CD4-positive, alpha-beta T cell treated with Interleukin-1 beta for 1 hour (primary cell): ENCODE measurements around the gene LAPTM5.

Experiments
- DNase-seq, 2 donors: peaks; one replicate each; pipeline ENCODE4 v3.0.0-alpha.2; 2020 to 2022

The LAPTM5 gene

GRCh38 chr1:30712583-30712982 lies 45.0 kb downstream of the LAPTM5 start:
- no peak for DNase-seq

- DNase-seq: no peak
These were observed 47.2 kb downstream of the LAPTM5 start for GRCh38 chr1:30710407-30710806.

GRCh38 chr1:30708361-30708728 lies 49.2 kb downstream of the LAPTM5 start:
- DNase-seq: no peak

DNA sequence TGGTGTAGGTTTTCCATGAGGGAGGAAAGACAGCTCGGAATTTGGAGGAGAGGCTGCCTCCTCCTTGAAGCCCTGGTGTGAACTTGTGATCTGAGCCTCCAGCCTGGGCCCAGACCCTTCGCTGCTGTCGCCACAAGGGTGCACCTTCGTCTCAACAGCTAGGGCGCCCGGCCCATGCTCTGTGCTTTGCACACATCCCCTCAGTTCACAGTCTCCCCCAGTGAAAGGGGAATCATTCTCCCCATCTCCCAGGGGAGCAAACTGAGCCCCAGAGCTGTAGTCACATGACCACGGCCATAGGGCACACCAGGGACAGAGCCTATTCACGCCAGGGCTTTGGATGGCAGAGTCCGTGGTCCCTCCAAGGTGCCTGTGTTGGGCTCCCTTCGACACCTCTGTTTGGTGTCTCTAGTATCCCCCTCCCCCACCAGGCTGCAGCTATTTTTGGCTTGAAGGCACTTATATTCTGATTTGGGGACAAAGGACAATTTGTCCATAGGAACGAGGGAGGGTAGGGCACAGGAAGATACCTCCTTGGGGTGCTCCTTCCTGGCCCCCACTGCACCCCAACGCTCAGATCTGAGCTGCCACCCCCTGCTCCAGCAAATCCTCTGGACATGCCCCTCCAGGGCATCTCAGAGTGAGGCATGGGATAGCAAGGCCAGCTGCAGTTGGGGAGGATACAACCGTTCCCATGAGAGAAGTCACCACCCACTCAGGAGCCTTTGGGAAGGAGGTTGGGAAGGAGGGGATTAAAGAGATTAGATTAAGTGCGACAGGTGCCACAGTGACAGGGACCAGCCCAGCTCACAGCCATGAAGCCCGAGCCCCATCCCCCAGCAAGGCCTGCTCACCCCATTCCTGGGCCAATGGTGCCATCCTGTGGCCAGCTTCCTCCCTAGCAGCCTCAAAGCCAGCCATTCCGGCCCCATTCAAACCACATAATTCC lies 49.9 kb downstream of the LAPTM5 start:
- DNase-seq: peak; percentile 52 to 54

GRCh38 chr1:30706528-30706927 lies 51.0 kb downstream of the LAPTM5 start:
- DNase-seq: no peak

- no peak for DNase-seq
These were observed 51.9 kb downstream of the LAPTM5 start for GRCh38 chr1:30705698-30706097.

DNA sequence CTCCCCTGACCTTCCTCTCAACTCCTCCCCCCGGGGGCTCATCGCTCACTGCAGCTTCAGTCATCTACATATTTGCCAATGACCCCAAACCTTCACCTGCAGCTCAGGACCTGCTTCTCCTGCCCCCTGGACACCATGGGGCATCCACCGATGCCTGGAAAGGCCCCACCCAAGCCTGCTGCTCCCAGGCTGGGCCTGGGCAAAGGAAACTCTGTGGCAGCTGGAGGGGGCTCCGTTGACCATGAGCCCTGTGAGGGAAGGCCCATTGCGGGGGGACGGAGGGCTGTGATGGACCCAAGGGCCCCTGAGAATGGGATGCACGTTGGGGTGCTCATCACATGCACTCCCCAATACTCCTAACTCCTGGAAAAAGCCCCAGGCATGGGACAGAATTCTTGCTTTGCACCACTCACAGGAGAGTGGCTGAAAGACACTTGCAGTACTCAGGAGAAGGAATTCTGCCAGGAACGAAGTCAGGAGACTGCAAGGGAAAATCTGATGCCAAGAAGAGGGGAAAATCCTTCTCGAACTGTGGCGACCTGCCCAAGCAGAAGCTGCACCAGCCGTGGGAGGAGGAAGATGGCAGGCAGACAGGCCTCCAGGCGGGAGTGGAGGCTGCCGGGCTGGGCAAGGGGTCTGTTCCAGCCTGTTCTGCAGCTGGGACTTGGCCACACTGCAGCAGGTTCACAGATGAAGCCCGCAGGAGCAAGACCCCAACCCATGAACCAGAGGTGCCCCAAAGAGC lies 52.6 kb downstream of the LAPTM5 start:
- DNase-seq: no peak

DNA sequence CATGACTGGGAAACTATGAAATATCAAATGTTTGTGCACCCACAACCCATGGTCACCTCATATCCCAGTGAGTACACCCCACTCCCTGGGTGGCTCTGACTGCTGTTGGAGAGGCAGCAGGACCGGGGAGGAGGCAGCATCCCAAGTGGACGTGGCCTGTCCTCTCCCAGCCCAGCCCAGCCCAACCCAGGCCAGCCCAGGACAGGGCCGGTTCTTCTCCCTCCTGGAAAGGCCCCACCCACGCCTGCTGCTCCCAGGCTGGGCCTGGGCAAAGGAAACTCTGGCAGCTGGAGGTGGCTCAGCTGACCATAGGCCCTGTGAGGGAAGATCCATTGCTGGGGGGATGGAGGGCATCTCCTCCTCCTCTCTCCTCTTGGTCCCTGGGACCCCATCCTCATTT lies 53.3 kb downstream of the LAPTM5 start:
- no peak for DNase-seq

DNA sequence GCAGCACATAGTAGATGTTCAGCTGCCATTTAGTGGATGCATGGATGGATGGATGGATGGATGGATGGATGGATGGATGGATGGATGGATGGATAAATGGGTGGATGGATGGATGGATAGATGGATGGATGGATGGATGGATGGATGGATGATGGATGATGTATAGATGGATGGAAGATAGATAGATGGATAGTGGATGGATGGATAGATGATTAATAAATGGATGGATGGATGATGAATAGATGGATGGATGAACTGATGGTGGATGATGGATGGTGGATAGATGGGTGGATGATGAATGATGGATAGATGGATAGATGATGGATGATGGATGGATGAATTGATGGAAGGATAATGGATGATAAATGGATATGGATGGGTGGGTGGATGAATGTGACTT lies 54.8 kb downstream of the LAPTM5 start:
- no peak for DNase-seq

DNA sequence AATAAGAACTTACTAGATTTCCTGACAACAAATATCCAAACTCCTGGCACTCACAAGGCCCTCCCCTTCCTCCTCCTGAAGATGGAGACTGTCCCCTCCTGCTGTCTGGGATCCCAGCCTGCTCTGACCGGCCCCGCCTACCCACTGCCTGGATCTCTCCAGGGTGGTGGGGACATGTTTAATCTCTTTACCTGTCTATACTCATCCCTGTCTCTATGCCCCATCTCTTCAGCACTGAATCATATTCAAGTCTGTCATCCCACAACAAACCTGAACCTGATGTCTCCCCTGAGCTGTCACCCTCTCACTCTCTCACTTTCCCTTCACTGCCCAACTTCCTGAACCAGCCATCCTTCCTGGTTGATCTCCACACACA lies 56.3 kb downstream of the LAPTM5 start:
- no peak for DNase-seq

DNA sequence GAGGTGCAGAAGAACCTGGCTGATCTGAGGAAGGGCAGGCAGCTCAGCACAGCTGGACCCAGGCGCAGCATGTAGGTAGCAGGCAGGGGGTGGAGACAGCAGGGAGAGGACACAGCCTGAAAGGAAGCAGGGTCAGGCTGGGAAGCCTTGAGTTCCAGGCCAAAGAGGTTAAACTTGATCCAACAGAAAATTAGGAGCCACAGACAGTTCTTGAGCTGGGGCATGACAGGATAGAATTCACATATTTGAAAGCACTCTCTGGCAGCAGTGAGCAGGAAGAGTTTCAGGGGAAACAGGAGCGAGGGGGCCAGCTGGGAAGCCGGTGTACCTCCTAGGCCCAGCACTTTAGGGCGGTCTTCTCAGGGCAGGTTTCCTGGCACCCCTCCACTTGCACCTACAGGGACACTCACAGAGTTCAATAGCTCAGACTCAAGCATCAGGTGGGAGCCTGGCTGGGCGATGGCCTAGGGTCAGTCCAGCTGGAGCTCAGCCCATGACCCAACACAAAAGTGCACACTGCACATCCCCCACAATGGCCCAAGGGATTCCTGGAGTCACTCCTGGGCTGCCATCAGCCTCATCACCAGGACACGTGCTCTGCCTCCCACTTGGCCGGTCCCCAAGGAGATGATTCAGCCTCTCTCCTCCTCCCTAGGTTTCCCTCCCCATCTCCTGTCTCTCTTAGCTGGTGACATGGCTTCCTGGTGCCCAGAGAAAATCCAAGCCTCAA lies 56.9 kb downstream of the LAPTM5 start:
- DNase-seq: no peak

DNA sequence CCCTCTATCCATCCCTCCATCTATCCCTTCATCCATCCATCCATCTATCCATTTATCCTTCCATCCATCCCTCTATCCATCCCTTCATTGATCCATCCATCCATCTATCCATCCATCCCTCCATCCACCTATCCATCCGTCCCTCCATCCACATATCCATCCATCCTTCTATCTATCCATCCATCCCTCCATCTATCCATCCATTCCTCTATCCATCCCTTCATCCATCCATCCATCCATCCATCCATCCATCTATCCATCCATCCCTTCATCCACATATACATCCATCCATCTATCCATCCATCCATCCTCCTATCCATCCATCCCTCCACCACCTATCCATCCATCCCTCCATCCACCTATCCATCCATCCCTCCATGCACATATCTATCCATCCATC lies 57.8 kb downstream of the LAPTM5 start:
- DNase-seq: no peak

- no peak for DNase-seq
These were observed 59.1 kb downstream of the LAPTM5 start for GRCh38 chr1:30698401-30698981.

DNA sequence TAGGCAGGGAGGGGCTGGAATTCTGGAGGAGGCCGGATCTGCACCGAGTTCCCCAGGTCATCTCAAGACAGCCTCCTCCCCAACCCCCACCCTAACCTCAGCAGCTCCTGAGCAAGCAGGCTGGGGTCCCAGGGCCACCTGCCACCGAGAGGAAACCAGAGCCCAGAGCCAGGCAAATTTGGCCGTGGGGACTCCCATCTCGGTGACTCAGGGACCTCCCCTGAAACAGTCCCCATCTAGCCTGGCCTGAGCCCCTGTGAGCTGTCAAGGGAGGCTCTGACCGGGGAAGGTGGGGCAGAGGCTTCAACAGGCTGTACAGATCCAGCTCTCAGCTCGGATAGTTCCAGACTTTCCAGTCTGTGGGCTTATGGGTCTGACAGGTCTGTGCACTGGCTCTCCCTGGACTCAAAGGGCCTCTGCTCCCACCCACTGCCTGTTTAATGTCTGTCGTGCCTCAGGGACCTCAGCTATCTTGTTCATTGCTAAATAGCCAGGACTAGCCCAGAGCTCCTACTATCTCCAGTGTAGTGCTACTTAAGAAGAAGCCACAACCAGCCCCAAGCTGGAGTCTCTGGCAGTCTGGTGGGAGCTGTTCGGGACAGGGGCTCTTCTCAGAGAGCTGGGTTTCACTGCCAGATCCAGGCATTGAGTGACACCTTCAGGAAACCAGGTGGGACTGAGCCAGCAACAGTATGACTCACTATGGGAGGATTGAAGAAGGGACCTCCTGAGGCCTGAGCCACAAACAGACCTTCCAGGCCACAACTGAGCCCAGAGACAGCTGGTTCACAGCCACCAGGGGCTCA lies 59.8 kb downstream of the LAPTM5 start:
- no peak for DNase-seq

- no peak for DNase-seq
These were observed 60.7 kb downstream of the LAPTM5 start for GRCh38 chr1:30696831-30697230.

GRCh38 chr1:30695439-30695841 lies 62.1 kb downstream of the LAPTM5 start:
- no peak for DNase-seq

DNA sequence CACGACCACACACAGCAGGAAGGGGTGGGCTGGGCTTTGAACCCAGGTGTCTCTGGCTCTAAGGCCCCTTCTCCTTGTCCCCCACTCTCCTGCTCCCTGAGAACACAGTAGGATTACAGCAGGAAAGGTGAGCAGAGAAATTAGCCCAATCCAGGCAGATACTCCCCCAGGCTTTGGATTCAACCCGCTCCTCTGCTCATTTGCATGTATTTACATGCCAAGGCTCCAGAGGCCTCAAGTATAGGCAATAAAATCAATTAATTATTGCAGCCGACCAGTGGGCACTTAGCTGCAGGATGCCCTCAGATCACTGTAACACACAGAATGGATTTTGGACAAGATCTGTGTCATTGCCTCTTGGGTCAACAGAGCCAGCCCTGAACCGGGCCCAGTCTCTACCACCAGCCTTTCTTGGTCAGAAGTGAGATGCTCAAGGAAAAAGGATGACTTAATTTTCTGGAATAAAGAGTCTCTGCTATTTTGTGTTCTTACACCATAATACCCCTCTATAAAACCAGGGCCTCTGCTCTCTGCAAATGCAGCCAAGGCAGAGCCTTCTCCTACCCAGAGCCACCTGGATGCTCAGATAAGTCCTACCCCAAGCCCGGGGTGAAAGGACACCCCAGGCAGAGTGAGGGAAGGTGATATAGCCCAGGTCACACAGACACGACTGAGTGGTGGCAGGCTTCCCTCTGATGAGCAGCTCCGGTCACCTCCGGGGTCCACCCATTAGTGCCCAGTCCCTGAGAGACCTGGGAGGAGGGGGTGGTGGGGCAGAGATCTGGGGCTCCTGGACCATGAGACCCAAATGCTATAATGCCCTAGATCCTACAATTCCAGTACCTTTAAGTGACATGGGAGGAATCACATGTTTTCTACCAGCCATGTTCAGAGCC lies 63.0 kb downstream of the LAPTM5 start:
- DNase-seq: no peak

GRCh38 chr1:30693822-30694221 lies 63.8 kb downstream of the LAPTM5 start:
- no peak for DNase-seq

DNA sequence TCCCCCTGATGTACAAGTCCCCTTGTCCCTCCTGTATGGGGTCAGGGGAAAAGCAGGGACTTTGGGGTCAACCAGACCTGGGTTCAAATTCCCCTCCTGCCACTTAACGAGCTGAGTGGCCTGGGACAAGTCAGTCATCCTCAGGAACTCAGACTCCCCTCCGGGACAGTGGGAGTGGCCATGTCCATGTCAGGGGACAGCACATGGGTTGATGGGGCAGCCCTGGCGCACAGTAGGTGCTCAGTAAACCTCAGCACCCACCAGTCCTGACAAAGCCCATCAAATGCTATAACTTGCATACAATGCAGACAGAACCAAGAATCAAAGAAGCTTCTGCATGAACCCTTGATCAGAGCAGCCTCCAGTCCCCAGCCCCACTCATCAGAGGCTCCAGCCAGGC lies 64.2 kb downstream of the LAPTM5 start:
- DNase-seq: no peak

DNA sequence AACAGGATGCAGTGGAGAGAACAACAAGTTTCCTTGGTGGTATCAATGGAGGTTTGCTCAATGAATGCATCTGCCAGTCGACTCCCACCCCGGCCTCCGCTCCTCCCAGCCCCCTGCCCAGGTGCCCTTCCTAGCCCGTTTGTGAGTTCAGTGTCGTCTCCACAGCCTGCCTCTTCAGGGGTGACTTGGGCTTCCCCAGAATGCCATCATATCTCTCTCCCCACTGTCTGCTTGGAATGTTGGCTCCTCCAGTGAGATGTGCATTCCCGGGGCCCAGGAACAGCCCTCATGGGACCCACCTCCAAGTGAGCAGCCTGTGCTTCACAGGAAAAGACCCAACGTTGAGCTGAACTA lies 64.6 kb downstream of the LAPTM5 start:
- DNase-seq: no peak

DNA sequence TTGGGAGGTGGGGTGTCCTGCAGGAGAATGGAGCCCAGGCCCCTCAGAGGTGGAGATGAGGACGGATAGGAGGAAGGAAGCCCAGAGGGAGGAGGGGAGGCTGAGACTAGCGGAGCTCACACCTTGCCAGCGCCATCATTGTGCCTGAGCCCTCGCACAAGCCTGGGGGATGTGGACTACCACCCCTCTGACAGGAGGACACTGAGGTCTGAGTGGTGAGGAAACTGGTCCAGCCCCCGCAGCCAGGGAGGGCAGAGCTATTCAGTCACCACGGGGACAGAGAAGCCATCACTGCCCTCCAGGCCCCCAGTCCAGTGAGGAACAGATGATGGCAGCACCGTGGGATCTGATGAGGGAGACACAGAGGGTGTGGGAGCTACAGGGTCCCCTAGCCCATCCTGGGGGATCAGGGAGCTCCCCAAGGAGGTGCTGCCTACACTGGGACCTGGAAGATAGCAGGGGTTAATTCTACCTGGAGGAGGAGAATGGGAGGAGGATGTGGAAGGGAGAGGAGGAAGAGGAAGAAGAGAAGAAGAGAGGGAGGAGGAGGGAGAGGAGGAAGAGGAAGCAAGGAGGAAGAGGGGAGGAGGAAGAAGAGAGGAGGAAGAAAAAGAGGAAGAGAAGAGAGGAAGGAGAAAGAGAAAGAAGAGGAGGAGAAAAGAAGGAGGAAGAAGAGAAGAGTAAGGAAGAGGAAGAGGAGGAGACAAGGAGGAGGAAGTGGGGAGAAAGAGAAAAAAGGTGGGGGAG lies 65.2 kb downstream of the LAPTM5 start:
- no peak for DNase-seq
